ENCODE results near the gene DPP7.

Gene DPP7

GRCh38 chr9:137087409-137087925, 27.1 kb downstream of the DPP7 start:
- Histone ChIP-seq H3K36me3 (ENCODE audit: control insufficient read depth in 1 of 2, insufficient read depth in 2 of 2, low read length in 2 of 2) (peaks cover 0 to 25% of the 10 kb centered on the region in 2 donors), H3K4me1 (ENCODE audit: control insufficient read depth in 1 of 2, insufficient read depth in 2 of 2, low read length in 2 of 2) (peaks cover 4 to 15% of the 10 kb centered on the region in 2 donors), H3K4me3 (ENCODE audit: low read depth in 1 of 2, low read length in 2 of 2) (peak overlapping the region; percentile 78 to 90), H3K9me3 (ENCODE audit: control insufficient read depth in 1 of 2, low read length in 2 of 2) (no peaks in the 10 kb centered on the region), H3K27me3 (ENCODE audit: low read depth, low read length) (no peaks in the 10 kb centered on the region), H3K27ac (ENCODE audit: low read length) (peak overlapping the region; percentile 51)

- Histone ChIP-seq H3K36me3 (ENCODE audit: control insufficient read depth in 1 of 2, insufficient read depth in 2 of 2, low read length in 2 of 2) (peaks cover 5 to 23% of the 10 kb centered on the region in 2 donors), H3K27ac (ENCODE audit: low read length) (peak within 1 kb of the TSS; percentile 67), H3K9me3 (ENCODE audit: control insufficient read depth in 1 of 2, low read length in 2 of 2) (no peaks in the 10 kb centered on the region), H3K4me1 (ENCODE audit: control insufficient read depth in 1 of 2, insufficient read depth in 2 of 2, low read length in 2 of 2) (peaks cover 4 to 15% of the 10 kb centered on the region in 2 donors), H3K4me3 (ENCODE audit: low read depth in 1 of 2, low read length in 2 of 2) (peak within 1 kb of the TSS; percentile 78 to 90), H3K27me3 (ENCODE audit: low read depth, low read length) (no peaks in the 10 kb centered on the region)
Observed at GRCh38 chr9:137086531-137087408, 27.8 kb downstream of the DPP7 start, which contains the start of gene MAN1B1. Gene MAN1B1, plus strand, starts transcription at chr9:137086985. Its CDS starts 15 bp downstream, at chr9:137087000.

DNA sequence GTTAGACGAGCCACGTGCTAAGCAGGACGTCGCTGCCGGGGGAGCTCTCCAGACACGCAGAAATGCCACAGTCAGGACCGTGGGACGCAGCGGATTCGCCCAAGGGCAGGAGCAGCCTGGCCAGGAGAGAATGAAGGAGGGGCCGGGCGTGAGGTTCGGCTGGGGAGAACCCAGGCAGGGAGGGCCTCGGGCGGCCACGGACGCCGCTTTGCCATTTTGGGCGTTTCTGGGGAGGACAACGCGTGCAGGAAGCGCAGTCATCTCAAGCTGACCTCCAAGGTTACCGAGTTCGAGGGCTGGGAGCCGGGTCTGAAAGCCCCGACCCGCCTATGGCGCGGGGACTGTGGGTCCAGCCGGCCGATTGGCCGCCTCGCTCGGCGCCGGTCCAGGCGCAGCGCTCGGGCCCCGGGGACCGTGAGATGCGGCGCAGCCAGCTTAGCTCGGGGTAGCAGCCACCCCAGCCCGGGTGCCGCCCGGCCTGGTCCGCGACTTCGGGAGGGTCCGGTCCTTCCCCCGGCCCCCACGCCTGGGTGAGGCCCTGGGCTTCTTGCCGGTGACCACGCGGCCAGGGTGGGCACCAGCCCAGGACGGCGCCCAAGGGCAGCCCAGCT, 28.5 kb downstream of the DPP7 start:
- Histone ChIP-seq H3K36me3 (ENCODE audit: control insufficient read depth in 1 of 2, insufficient read depth in 2 of 2, low read length in 2 of 2) (peaks cover 7 to 25% of the 10 kb centered on the region in 2 donors), H3K4me1 (ENCODE audit: control insufficient read depth in 1 of 2, insufficient read depth in 2 of 2, low read length in 2 of 2) (peaks cover 4 to 15% of the 10 kb centered on the region in 2 donors), H3K27me3 (ENCODE audit: low read depth, low read length) (no peaks in the 10 kb centered on the region), H3K9me3 (ENCODE audit: control insufficient read depth in 1 of 2, low read length in 2 of 2) (no peaks in the 10 kb centered on the region), H3K4me3 (ENCODE audit: low read depth in 1 of 2, low read length in 2 of 2) (peak overlapping the region; percentile 78 to 90), H3K27ac (ENCODE audit: low read length) (peak overlapping the region; percentile 67)

- Histone ChIP-seq H3K27me3 (ENCODE audit: low read depth, low read length) (no peaks in the 10 kb centered on the region), H3K27ac (ENCODE audit: low read length) (no peak overlapping the region), H3K4me3 (ENCODE audit: low read depth in 1 of 2, low read length in 2 of 2) (no peak overlapping the region), H3K4me1 (ENCODE audit: control insufficient read depth in 1 of 2, insufficient read depth in 2 of 2, low read length in 2 of 2) (peaks cover 4 to 15% of the 10 kb centered on the region in 2 donors), H3K36me3 (ENCODE audit: control insufficient read depth in 1 of 2, insufficient read depth in 2 of 2, low read length in 2 of 2) (peaks cover 7 to 25% of the 10 kb centered on the region in 2 donors), H3K9me3 (ENCODE audit: control insufficient read depth in 1 of 2, low read length in 2 of 2) (no peaks in the 10 kb centered on the region)
Observed at GRCh38 chr9:137084526-137084925, 30.0 kb downstream of the DPP7 start.

GRCh38 chr9:137083394-137084004, 31.0 kb downstream of the DPP7 start:
- H3K9me3 ChIP-seq (ENCODE audit: control insufficient read depth in 1 of 2, low read length in 2 of 2), result no peaks in the 10 kb centered on the region
- H3K4me3 ChIP-seq (ENCODE audit: low read depth in 1 of 2, low read length in 2 of 2), result no peak overlapping the region
- peaks cover 4 to 22% of the 10 kb centered on the region in 2 donors for H3K4me1 ChIP-seq (ENCODE audit: control insufficient read depth in 1 of 2, insufficient read depth in 2 of 2, low read length in 2 of 2)
- peak overlapping the region; percentile 60 for H3K27ac ChIP-seq (ENCODE audit: low read length)
- H3K36me3 ChIP-seq (ENCODE audit: control insufficient read depth in 1 of 2, insufficient read depth in 2 of 2, low read length in 2 of 2), result peaks cover 7 to 17% of the 10 kb centered on the region in 2 donors
- H3K27me3 ChIP-seq (ENCODE audit: low read depth, low read length), result no peaks in the 10 kb centered on the region

DNA sequence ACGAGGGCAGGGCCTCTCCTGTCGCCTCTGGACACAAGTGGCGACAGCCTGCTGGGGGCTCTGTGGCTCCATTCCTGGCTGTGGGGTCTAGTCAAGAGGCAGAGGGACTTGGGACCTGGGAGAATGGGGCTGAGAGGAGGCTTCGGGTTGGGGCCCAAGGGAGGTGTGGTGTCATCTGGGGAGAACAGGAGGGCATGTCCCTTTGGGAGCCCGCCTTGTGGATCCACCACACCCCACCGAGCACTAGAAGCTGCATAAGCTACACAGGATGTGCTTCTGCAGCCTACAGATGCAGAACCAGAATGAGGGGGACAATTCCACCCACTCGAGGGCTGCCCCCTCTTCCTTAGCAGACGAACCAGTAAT, 31.6 kb downstream of the DPP7 start:
- Histone ChIP-seq H3K4me3 (ENCODE audit: low read depth in 1 of 2, low read length in 2 of 2) (no peak overlapping the region), H3K36me3 (ENCODE audit: control insufficient read depth in 1 of 2, insufficient read depth in 2 of 2, low read length in 2 of 2) (peaks cover 7 to 17% of the 10 kb centered on the region in 2 donors), H3K4me1 (ENCODE audit: control insufficient read depth in 1 of 2, insufficient read depth in 2 of 2, low read length in 2 of 2) (peaks cover 4 to 27% of the 10 kb centered on the region in 2 donors), H3K27ac (ENCODE audit: low read length) (peak overlapping the region; percentile 20), H3K9me3 (ENCODE audit: control insufficient read depth in 1 of 2, low read length in 2 of 2) (no peaks in the 10 kb centered on the region), H3K27me3 (ENCODE audit: low read depth, low read length) (no peaks in the 10 kb centered on the region)

DNA sequence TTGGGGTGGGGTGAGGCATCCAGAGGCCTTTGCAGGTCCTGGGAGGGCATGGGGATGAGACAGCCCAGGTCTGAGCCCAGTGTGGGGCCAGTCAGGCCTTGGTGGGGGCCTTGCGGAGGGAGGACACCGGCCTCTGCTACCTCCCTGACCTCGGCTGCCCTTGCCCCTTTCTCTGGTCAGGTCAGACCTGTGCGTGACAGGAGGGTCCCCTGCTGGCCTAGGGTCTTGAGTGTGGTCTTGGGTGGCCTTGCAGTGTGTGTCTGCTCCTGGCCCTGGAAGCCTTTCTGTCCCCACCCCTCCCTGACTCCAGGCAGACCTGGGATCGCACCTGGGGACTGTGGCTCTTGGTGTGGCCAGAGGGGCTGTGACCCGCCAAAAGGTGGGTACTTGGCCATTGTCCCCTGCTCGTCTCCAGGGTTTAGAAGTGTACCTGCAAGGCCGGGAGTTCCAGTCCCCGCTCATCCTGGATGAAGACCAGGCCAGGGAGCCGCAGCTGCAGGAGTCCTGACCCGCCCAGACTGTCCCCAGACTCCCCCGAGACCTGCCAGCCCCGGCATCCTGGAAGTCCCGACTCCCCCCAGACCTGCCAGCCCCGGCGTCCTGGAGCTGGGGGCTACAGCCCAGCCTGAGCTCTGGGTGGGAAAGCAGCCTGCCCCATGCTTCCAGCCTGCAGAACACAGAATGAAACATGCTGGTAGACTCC, 32.2 kb downstream of the DPP7 start:
- H3K9me3 ChIP-seq (ENCODE audit: control insufficient read depth in 1 of 2, low read length in 2 of 2), result no peaks in the 10 kb centered on the region
- H3K4me1 ChIP-seq (ENCODE audit: control insufficient read depth in 1 of 2, insufficient read depth in 2 of 2, low read length in 2 of 2), result peaks cover under 1 to 25% of the 10 kb centered on the region in 2 donors
- H3K27ac ChIP-seq (ENCODE audit: low read length), result no peak overlapping the region
- H3K36me3 ChIP-seq (ENCODE audit: control insufficient read depth in 1 of 2, insufficient read depth in 2 of 2, low read length in 2 of 2), result peaks cover 7 to 17% of the 10 kb centered on the region in 2 donors
- H3K4me3 ChIP-seq (ENCODE audit: low read depth in 1 of 2, low read length in 2 of 2), result no peak overlapping the region
- H3K27me3 ChIP-seq (ENCODE audit: low read depth, low read length), result no peaks in the 10 kb centered on the region

DNA sequence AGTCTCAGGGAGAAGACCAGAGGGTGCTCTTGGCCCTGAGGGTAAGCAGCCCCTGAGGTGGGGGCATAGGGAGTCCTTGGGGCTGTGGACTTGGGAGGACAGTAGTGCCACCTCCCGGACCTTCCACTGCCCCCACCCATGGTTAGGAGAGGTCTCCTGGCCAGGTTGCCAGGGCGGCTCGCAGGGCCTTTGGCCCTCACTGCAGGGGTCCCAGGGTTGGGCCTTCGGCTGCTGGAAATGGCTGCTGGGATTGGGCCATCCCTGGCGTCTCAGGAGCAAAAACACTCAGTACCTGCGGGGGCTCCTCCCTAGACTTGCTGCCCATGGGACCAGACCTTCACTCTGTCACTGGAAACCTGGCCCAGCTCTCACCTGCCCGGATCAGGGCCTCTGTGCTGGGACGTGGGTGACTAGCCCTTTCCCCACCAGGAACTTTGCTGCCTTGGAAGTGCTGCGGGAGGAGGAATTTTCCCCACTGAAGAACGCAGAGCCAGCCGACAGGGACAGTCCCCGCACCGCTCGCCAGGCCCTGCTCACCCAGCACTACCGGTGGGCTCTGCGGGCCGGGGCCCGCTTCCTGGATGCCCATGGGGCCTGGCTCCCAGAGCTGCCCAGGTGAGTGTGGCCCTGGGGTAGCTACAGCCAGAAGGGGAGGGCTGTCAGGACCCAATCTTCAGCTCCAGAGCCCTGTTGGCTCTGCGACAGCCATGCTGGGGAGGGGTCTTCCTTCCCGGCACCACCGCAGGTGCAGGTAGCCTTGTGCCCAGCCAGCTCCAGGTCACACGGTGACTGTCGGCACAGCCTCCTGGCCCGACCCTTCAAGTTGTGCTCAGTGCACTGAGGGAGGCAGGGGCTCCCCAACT, 34.0 kb downstream of the DPP7 start:
- Histone ChIP-seq H3K27me3 (ENCODE audit: low read depth, low read length) (no peaks in the 10 kb centered on the region), H3K9me3 (ENCODE audit: control insufficient read depth in 1 of 2, low read length in 2 of 2) (no peaks in the 10 kb centered on the region)

GRCh38 chr9:137079401-137079787, 35.1 kb downstream of the DPP7 start:
- peaks cover 0 to 21% of the 10 kb centered on the region in 2 donors for H3K4me1 ChIP-seq (ENCODE audit: control insufficient read depth in 1 of 2, insufficient read depth in 2 of 2, low read length in 2 of 2)
- no peaks in the 10 kb centered on the region for H3K9me3 ChIP-seq (ENCODE audit: control insufficient read depth in 1 of 2, low read length in 2 of 2)
- H3K27ac ChIP-seq (ENCODE audit: low read length), result no peak overlapping the region
- H3K27me3 ChIP-seq (ENCODE audit: low read depth, low read length), result no peaks in the 10 kb centered on the region
- no peak overlapping the region for H3K4me3 ChIP-seq (ENCODE audit: low read depth in 1 of 2, low read length in 2 of 2)
- peaks cover 7 to 17% of the 10 kb centered on the region in 2 donors for H3K36me3 ChIP-seq (ENCODE audit: control insufficient read depth in 1 of 2, insufficient read depth in 2 of 2, low read length in 2 of 2)

More for the DNA sequence above, 34.0 kb downstream of the DPP7 start:
- Histone ChIP-seq H3K27ac (ENCODE audit: low read length) (no peak overlapping the region), H3K36me3 (ENCODE audit: control insufficient read depth in 1 of 2, insufficient read depth in 2 of 2, low read length in 2 of 2) (peaks cover 7 to 17% of the 10 kb centered on the region in 2 donors), H3K4me1 (ENCODE audit: control insufficient read depth in 1 of 2, insufficient read depth in 2 of 2, low read length in 2 of 2) (peaks cover 0 to 22% of the 10 kb centered on the region in 2 donors), H3K4me3 (ENCODE audit: low read depth in 1 of 2, low read length in 2 of 2) (no peak overlapping the region)

All from muscle layer of duodenum (tissue), 2 donors.